H1 (cell line): ENCODE measurements around the gene GPX5. TPM values are rescaled to one million over a fixed set of nuclear protein-coding genes. Genes with fewer than 3 reads are reported as not detected.

Experiments
- TAF7 ChIP-seq: optimal IDR thresholded peaks from 2 replicates; pipeline ENCODE3; 2011; ENCODE audit warnings: low read depth, mild to moderate bottlenecking, inconsistent platforms, low read length, moderate library complexity, borderline replicate concordance
- polyA plus RNA-seq, 7 experiments: library from polyadenylated mRNA; depleted of rRNA in 3 of 7; stranded (reverse) in 5 of 7; unstranded in 2 of 7; fragments of >200 nt in 5 of 7; fragments of 200-250 nt in 2 of 7; gene quantifications; 1 replicate in 5 of 7; 2 replicates in 1 of 7; 4 replicates in 1 of 7; pipeline versions ENCODE4 v1.2.1 to v1.2.3, GENCODE V29; 2011 to 2013; ENCODE audit warnings: missing spikeins in 2 of 7, mixed read lengths in 2 of 7
- total RNA-seq: library from RNA; stranded (reverse); fragmentation: NEBNext Ultra II Directional; extraction: Animal tissue kit (Norgen Biotek cat#: 25700); gene quantifications from 2 replicates; pipeline ENCODE4 v1.2.1, GENCODE V29; 2021
- TF ChIP-seq, protein P1 (sequence below), 3 experiments: IDR thresholded peaks; 1 replicate in 2 of 3; 2 replicates in 1 of 3; pipeline versions ENCODE4 v1.5.1 to v1.6.1; 2011; ENCODE audit warnings: low read length in 3 of 3, mild to moderate bottlenecking in 3 of 3, inconsistent platforms in 2 of 3, low read depth in 1 of 3, moderate library complexity in 1 of 3; ENCODE audit not compliant: insufficient read depth in 1 of 3; ENCODE audit errors: control extremely low read depth in 1 of 3

GPX5 gene
- total and polyA plus RNA-seq, 2 of the 8 experiments (the other 6 are each of a cell fraction or from before 2014, with no cell fraction given) = 0.08 TPM; not detected in 1

DNA sequence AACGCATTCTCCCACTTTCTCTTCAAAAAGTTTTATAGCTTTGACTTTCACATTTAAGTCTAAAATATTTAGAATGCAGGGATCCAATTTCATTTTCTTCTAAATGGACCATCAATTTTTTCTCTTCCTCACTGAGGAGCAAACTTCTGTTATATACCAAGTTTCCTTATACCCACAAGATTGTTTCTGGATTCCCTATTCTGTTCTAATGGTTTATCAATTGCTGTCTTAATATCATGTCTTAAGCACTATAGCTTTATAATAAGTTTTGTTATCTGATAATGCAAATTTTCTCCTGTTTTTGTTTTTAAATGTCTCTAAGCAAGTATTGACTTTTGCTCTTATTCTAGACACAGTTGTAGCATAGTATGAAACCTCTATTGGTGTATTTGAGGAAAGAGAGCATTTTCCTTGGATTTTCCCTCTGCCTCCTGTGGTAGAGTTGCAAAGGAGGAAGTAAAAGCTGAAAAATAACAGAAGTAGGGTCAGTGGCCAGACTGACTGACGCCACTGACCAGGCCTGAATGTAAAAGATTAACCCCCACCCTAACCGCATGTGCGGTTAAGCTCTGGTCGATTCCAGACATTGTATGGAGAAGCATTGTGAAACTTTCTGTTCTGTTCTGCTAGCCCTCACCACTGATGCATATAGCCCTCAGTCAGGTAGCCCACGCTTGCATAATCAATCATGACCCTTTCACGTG, 40.3 kb downstream of the GPX5 start (continued):
- TF ChIP-seq TAF7 = no peak
- TF ChIP-seq, protein P1, sequence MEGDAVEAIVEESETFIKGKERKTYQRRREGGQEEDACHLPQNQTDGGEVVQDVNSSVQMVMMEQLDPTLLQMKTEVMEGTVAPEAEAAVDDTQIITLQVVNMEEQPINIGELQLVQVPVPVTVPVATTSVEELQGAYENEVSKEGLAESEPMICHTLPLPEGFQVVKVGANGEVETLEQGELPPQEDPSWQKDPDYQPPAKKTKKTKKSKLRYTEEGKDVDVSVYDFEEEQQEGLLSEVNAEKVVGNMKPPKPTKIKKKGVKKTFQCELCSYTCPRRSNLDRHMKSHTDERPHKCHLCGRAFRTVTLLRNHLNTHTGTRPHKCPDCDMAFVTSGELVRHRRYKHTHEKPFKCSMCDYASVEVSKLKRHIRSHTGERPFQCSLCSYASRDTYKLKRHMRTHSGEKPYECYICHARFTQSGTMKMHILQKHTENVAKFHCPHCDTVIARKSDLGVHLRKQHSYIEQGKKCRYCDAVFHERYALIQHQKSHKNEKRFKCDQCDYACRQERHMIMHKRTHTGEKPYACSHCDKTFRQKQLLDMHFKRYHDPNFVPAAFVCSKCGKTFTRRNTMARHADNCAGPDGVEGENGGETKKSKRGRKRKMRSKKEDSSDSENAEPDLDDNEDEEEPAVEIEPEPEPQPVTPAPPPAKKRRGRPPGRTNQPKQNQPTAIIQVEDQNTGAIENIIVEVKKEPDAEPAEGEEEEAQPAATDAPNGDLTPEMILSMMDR (IDR thresholded peaks at IDR 0.05; ENCODE audit: control extremely low read depth in 1 of 3, insufficient read depth in 1 of 3, low read depth in 1 of 3, low read length in 3 of 3) = no peak
- TF ChIP-seq, all 59 proteins: peak for 0
